Esophagus squamous epithelium (tissue), 4 donors: ENCODE measurements around the gene LMO2.

Source experiments
- CTCF ChIP-seq, 6 experiments: fragments of 450-650 bp in 4 of 6; fragments of 200-600 bp in 2 of 6; sonication (generic) in 2 of 6; IDR thresholded peaks; one replicate each; pipeline ENCODE4 v1.5.1; 2016 to 2019; ENCODE audit warnings: antibody characterized with exemption in 6 of 6, mild to moderate bottlenecking in 4 of 6, moderate library complexity in 4 of 6
- POLR2A ChIP-seq, 4 donors: fragments of 450-650 bp; IDR thresholded peaks; one replicate each; pipeline ENCODE4 v1.6.1; 2017; ENCODE audit warnings: antibody characterized with exemption in 4 of 4, mild to moderate bottlenecking in 4 of 4, moderate library complexity in 3 of 4

GRCh38 chr11:33912405-33913361, 20.8 kb upstream of the LMO2 start:
- TF ChIP-seq POLR2A (IDR thresholded peaks at IDR 0.05) (no peak), CTCF (IDR thresholded peaks at IDR 0.05) (no peak)
